HG02870 (cell line): ENCODE data around the gene LAMC1.
A peak's percentile ranks its signal among the peaks of the same experiment; 100 is the strongest.

ENCODE experiments used
- ATAC-seq: cut with Tn5 transposase; IDR thresholded peaks from one replicate; pipeline ENCODE4 v1.9.1; 2021; ENCODE audit warnings: mild to moderate bottlenecking, moderate library complexity; ENCODE audit not compliant: unreplicated experiment

LAMC1 gene

DNA sequence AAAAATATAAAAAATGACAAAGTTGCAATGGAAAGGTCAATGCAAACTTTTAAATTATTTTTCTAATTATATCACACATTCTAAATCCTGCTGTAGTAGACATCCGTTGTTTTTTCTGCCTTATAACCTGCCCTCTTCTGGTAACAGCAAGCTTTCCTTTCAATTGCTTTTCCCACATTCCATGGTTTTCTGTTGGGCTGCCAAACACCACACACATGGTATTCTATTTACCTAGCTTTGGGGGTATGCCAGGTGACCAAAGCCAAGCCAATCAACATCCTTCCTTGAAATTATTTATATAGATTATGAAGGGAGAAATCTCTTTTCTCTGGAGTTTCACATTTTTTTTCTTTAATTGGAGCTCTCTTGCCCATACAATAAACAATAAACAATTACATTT lies 3.4 kb upstream of the LAMC1 start:
- ATAC-seq, result no peak

DNA sequence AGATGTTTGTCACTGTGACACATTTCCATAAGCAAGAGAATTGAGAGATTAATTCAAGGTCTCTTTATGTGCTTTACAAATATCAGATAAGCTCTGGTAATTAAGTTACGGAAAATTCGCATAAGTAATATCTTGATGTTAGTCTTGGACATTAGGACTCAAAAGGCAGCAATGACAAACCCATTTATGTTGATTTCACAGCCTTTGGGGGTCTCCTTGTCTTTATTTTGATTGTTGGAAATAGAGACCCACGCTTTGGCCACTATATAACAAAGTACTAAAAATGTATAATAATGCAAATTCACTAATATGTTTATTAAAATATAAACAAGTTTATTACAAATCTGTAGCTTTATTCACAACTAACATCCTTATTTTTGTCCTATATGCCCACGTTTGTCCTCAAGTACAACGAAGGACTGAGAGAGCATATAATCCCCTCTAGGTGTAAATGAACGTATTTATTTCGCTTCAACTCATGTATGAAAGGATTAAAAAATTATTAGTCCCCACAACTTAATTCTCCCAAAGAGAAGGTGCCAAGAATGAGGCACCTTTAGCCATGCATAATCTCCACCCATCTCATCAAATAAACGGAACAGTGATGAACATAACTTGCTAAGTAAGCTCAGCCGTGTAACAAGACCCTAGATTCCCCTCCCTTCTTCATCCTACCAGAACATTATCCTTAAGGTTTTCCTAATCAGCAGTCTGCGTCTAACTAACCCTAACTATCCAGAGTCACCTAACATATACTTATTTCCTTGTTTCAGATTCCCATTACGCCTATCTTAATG lies 1.6 kb upstream of the LAMC1 start:
- ATAC-seq, result no peak

DNA sequence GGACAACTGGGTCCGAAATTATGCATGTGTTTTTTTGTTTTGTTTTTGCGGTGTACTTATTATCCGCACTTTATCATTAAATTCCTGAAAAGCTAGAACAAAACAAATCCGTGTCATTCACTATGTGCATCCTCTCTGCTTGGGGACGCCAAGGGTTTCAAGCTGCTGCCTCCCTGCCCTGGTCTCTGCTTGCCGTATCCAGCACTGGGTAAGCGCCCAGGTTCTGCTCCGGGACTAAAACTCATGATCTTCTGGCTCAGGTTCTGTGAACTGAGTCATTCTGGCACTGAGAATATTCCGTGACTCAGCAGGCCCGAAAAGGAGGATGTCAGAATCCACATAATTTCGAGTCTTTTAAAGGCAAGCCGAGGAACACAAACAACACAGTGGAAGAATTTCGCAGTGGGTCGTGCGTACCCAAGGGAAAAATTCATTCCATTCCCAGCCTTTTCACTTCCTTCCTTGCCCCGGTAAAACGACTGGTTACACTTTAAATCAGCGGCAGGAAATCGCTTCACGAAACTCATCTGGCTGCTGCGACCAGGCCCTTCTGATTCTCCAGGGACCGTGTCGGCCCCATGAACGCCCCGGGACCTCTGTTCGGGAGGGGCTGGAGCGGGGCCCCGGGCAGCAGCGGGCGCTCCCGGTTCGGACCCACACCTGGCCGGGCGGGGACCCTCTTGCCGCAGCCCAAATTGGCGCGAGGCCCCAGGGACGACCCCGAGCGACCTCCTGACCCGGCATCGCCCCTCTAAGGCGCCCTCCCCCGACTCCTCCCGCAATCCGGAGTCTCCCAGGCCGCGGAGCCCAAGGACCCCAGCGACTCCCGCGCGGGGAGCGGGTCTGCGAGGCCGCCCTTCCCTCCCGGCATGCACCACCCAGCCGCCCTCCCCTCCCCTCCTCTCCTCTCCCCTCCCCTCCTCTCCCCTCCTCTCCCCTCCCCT lies 746 bp upstream of the LAMC1 start:
- no peak for ATAC-seq

DNA sequence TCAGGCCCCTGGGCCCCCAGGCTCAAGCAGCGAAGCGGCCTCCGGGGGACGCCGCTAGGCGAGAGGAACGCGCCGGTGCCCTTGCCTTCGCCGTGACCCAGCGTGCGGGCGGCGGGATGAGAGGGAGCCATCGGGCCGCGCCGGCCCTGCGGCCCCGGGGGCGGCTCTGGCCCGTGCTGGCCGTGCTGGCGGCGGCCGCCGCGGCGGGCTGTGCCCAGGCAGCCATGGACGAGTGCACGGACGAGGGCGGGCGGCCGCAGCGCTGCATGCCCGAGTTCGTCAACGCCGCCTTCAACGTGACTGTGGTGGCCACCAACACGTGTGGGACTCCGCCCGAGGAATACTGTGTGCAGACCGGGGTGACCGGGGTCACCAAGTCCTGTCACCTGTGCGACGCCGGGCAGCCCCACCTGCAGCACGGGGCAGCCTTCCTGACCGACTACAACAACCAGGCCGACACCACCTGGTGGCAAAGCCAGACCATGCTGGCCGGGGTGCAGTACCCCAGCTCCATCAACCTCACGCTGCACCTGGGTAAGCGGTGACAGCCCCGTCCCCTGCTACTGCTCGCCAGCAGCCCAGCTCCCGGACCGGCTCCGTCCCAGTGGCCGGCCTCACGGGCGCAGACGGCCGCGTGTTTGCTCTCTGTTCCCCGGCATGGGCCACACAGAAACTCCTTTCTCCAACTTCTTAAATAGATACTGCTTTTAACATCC lies 539 bp downstream of the LAMC1 start:
- ATAC-seq, result peak; percentile 53

DNA sequence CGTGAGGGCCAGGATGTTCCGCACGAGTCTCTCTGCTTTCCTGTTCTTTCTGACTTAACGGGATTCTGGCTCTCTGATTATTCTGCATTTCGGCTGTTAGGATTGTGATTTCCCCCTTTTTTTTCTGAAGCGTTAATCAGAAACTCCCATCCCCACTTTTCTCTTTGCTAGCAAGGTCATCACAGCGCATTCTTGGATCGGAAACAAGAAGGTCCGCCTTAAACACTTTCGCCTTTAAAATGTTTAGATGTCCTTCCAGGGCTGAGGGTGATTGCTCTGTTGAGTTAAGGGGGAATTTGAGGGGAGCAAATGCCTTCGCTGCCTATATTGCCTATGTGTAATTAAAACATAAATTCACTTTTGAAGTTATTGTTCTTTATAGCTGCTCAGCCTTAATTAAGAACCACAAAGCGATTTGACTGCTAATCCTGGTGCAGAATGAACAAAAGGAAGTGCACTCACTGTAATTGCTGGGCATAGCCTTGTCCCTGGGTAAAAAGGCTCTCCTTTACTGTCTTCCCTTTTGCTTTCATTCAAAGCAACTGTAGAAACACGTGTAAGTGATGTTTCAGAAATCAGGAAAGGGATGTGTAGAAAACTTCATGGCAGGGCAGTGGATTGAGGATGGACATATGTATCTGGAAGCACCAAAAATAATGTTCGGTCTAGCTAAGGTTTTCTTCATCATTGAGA lies 1.2 kb downstream of the LAMC1 start:
- no peak for ATAC-seq

DNA sequence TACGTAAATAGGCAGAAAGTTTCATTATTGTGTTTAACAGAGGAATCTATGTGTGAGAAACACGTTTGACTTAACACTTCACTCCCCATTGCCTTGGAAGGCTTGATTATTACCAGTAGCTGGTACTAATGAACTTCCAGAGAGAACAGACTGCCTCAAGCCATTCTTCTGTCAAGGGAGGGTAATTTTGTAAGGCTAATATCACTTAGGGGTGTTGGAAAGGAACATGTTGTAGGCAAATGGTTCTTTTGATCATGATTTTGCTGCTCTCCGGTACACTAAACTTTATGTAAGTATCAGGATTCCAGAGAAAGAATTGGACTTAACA lies 1.8 kb downstream of the LAMC1 start:
- ATAC-seq, result no peak

DNA sequence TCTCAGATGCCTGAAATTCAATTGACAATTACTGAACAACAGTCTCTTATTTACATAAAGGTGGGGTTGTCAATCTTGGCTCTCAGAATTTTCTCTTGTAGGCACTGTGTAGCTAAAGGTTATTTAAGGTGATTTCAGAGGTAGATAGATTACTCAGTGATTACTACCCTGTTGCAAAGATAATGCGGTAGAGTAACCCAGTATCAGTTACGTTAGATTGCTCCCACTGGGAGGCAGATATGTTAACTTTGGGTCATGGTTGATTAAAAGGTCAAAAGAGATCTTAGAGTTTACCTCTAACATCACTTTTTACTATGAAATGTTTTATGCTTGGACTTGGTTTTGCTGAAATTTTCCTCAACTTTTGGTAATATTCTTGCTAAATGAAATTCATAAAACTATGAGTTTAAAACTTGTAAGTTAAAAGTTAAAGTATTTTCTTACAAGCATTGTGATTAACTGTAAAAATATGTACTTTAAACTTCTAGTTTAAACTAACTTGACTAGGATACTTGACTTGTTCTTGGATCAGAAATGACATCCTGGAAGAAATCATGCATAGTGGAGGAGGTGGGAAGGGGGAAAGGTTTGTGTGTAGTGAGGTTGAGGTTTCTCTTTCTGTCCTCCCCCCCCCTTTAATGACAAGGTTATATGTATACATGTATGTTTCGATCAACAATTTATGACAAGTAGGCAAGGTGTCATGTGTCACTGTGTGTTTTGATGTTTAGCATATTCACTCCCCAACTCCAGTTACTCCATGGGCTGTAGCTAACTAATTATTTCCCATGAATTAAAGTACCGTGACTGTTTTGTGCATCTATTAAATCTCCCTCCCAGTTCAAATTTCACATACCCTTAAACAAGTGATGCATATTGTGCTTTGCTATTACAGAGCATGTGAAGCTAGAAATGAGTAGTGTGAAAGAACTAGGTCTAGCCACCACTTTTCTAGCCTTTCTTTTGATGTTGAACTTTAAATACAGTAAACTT lies 2.9 kb downstream of the LAMC1 start:
- ATAC-seq, result peak; percentile 24

DNA sequence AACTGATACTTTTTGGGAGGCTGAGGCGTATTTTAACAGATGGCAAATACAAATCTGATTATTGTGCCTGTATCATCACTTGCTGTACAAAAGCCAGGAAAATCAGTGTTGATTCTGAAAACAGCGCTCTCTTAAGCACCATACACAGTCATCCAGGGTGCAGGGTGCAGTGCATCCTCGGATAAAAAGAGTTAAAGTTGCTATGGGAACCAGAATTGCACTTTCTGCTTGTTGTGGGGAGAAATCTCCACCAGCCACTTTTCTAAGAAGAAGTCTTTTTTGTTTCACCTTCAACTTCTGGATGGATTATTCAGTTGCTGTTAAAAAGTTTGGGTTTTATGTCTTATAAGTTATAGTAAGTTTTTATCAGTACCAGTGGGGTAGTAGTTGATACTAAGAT lies 3.8 kb downstream of the LAMC1 start:
- ATAC-seq, result no peak

DNA sequence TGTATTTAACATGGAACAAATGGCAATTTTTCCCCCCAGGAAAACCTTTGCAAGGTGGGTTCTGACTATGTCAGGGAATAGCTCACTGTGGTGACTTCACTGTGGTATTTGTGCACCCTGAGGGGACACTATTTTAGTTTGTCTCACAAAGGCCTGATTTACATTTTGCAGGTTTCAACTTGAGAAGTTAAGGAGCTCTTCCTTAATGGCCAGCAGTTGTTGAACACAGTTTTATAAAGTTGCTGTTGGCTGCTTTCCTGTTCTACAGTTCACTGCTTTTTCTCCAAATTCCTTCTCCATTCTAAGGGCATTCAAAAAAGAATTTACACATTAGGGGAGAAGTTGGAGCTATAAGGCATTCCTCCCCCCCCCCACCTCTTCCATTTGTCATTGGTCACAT lies 4.6 kb downstream of the LAMC1 start:
- no peak for ATAC-seq

DNA sequence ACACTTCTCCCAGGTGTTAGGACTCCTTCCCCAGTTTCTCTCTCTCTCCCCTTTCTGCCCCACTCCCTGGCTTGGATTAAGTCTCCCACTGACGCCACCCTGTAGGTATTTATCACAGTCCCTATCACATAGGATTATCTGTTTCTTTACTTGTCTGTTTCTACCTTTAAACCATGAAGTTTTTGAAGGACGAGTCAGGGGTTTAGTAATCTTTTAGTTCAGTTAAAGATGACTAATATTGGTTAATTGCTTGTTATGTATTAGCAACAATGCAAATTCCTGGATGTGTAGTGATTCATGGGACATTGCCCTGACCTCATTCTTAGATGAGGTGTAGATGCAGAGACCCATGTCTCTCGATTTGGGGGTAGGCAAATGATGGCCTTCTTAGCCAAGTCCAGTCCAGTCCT lies 6.4 kb downstream of the LAMC1 start:
- ATAC-seq, result no peak

DNA sequence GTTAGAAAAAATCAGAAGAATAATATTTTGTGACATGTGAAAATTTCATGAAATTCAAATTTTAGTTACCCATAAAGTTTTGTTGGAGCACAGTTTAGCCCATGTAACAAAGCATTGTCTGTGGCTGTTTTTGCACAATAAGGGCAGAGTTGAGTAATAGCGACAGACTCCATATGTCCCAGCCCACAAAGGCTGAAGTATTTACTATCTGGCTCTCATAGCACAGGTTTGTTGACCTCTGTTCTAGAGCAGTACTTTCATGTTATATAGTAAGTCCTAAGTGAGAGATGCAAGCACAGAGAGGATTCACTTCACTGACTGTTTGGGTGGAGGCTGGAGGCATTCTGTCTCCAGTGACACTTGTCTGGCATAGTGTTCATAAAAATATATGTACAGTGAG lies 6.8 kb downstream of the LAMC1 start:
- peak; percentile 29 for ATAC-seq

DNA sequence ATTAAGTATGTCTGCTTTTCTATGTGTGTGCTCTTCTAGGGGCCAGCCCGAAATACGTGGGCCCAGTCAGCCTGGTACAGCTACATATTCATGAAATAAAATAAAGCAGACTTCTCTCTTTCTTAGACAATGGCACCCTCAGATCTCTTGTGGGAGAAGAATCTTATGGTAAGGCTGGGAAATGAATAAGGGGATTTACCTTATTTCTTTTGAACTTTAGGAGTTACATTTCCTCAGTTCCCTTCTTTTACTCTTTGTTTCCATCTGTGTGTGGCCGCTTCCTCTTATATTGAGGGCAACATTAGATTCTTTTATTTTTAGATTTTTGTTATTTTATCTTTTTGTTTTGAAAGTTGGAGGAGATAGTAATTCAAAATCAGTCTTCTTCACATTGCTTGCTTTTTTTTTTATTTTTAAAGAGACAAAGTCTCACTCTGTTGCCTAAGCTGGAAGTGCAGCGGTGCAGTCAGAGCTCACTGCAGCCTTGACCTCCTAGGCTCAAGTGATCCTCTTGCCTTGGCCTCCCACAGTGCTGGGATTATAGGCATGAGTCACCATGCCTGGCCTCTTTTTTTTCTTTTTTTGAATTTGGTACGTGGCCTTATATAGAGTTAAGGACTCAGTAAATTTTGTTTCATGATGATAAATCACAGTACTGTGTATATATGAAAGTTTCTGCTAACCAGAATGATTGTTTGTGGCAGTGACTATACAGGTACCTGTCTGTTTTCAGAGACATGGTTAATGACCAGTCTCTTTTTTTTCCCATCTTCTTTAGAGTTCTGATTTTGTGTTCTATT lies 9.1 kb downstream of the LAMC1 start:
- no peak for ATAC-seq

DNA sequence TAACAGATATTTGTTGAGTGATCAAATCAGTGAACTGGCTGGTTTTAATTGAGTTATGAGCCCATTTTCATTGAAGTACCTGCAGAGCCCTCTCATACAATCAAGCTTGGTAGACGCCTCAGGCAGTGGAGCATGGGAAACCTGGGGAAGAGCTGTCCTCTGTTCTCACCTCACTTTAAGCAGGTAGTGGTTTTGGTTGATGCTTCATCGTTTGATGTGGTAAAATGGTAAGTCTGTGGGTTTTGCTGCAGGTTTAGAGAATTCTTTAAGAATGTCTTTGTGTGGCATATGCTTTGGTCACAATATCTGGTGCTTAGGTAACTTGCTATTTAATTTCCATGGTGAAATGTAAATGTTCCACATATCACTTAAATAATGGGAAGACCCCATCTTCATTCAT lies 10.0 kb downstream of the LAMC1 start:
- ATAC-seq, result no peak

DNA sequence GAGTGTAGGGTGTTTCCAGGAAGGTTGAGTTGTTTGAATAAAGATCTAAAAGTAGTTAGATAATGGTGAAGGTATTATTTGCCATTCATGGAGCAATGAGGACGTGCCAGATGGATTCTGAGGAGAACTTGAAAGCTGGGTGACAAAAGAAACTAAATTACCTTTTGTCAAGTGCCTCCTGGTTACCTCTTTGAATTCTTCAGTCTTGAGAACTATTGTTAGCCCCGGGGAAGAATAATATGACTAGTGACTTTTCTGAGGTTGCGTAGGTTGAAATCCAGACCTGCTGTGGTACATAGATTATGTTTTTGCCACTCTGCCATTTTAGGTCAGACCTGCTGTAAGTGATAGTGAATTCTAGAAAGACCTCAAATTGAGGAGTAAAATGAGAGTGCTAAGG lies 11.5 kb downstream of the LAMC1 start:
- no peak for ATAC-seq

DNA sequence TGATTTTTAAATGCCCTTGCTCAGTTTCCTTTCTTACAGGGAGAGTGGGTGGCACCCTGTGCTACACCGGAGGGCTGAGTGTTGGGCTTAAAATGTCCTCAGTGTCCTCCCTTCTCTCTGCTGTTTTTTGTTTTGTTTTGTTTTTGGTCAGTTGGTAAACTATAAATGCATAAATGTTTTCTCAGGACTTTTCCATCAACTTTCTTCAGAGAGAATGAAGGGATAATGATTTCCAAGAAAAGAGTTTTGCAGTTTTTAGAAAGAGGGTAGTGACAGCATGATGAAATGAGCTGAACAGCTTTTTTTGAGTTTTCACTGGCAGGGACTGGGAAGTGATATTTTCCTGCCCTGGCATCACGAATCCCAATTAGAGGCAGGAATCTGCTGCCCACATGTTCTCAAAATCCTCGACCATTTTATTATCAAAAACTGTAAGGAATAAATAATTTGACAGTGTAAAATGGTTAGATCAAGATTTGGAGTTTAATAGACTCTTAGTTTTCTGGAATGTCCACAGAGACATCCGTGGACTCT lies 15.2 kb downstream of the LAMC1 start:
- no peak for ATAC-seq

DNA sequence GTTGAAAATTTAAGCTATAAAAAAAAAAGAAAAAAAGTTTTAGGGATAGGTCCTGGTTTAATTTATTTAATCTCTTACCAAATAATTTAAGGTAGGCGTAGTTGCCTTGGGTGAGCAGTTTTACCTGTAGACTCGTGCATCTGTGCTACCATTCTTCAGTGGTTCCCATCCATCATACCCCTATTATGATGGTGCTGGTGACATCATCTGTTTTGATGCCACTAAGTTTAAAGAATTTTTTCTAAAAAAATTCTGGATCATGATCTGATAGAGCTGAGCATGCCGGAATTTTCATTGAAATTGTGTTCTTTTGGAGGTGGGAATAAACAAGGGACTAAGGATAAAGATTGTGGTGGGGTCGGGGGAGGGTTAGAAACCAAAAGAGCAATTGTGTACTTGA lies 15.7 kb downstream of the LAMC1 start:
- ATAC-seq, result no peak

DNA sequence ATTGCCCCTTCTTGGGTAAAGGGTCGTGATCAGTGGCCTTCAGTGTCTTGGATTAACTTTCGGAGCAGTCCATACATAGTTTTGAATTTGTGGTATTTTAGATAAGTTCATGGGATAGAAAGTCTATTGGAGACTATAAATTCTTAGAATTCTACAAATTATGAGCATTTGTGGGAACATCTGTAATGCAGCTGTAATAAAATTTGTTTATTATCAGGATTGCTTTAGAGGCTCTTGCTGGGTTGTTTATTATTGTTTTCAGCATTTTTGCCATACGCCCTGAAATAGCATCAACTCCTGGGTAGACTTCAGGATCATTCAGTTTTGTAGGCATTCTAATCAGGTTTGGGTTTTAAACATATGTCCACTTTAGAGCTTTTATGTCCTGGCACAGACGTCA lies 16.1 kb downstream of the LAMC1 start:
- ATAC-seq, result no peak

DNA sequence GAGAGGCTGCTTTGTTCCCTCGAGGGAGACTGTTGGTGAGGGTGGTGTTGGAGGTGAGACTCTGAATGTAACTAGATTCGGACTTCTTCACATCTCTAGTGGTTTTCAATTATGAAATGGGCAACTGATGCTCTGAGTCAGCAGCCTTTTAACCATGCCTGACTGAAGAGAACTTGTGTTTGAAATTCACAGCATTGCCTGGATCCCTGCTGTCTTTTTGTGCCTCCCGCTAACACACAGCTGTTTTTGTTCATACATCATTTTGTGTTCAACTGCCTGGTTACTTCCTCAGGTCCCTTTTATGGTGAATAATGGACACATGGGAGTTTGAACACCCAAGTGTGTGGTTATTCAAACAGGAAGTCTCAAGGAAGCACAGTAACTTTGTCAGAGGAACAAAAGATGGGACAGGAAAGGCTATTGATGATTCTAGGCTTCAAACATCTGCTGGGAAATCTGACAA lies 16.8 kb downstream of the LAMC1 start:
- ATAC-seq, result no peak

DNA sequence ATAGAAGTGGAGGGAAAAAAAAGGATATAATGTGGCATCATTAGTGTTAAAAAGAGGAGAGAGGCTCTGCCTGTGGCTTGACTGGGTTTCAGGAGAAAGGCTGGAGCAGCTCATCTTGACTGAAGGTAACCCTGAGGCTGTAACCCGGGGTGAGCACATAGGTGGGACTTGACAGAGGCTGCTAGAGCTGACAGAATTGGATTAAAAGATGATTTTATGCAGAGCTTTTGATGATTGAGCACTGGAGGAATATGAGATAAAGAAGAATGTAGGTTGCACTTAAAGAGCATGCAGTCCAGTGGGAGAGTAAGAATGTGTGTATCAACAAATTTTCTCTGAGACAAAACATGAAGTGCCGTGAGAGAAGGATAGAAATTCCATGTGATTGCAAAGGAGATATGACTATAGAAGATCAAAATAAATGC lies 17.3 kb downstream of the LAMC1 start:
- no peak for ATAC-seq
